Skeletal muscle satellite cell (primary cell): ENCODE results near the gene SMCR8. TPM values are rescaled to one million over a fixed set of nuclear protein-coding genes. Genes with fewer than 3 reads are reported as not detected.

Experiments used
- H3K27me3 ChIP-seq: 2 replicates; pipeline ENCODE4 v1.7.0; 2013; ENCODE audit warnings: low read length; ENCODE audit not compliant: control insufficient read depth, insufficient read depth
- H3K36me3 ChIP-seq: 2 replicates; pipeline ENCODE4 v1.7.0; 2013; ENCODE audit warnings: mild to moderate bottlenecking, control low read depth, low read length; ENCODE audit not compliant: insufficient read depth
- H3K4me1 ChIP-seq: 2 replicates; pipeline ENCODE4 v1.7.0; 2013; ENCODE audit warnings: low read length; ENCODE audit not compliant: control insufficient read depth, insufficient read depth
- H3K4me2 ChIP-seq: 2 replicates; pipeline ENCODE4 v1.7.0; 2013; ENCODE audit warnings: mild to moderate bottlenecking, low read length
- H3K4me3 ChIP-seq: 2 replicates; pipeline ENCODE4 v1.7.0; 2013; ENCODE audit warnings: low read length
- H3K9ac ChIP-seq: 2 replicates; pipeline ENCODE4 v1.7.0; 2013; ENCODE audit warnings: mild to moderate bottlenecking, low read depth, low read length, moderate library complexity
- H3K9me3 ChIP-seq: replicated peaks from 2 replicates; pipeline ENCODE4 v1.7.0; 2013; ENCODE audit warnings: mild to moderate bottlenecking, control low read depth, low read length
- total RNA-seq: library from RNA; depleted of rRNA; stranded (reverse); fragments of >200 nt; gene quantifications from 2 replicates; pipeline ENCODE4 v1.2.3, GENCODE V29; 2012; rRNA removed

SMCR8 gene, protein sequence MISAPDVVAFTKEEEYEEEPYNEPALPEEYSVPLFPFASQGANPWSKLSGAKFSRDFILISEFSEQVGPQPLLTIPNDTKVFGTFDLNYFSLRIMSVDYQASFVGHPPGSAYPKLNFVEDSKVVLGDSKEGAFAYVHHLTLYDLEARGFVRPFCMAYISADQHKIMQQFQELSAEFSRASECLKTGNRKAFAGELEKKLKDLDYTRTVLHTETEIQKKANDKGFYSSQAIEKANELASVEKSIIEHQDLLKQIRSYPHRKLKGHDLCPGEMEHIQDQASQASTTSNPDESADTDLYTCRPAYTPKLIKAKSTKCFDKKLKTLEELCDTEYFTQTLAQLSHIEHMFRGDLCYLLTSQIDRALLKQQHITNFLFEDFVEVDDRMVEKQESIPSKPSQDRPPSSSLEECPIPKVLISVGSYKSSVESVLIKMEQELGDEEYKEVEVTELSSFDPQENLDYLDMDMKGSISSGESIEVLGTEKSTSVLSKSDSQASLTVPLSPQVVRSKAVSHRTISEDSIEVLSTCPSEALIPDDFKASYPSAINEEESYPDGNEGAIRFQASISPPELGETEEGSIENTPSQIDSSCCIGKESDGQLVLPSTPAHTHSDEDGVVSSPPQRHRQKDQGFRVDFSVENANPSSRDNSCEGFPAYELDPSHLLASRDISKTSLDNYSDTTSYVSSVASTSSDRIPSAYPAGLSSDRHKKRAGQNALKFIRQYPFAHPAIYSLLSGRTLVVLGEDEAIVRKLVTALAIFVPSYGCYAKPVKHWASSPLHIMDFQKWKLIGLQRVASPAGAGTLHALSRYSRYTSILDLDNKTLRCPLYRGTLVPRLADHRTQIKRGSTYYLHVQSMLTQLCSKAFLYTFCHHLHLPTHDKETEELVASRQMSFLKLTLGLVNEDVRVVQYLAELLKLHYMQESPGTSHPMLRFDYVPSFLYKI
- 13.3 and 14.7 TPM in 2 replicates for total RNA-seq

DNA sequence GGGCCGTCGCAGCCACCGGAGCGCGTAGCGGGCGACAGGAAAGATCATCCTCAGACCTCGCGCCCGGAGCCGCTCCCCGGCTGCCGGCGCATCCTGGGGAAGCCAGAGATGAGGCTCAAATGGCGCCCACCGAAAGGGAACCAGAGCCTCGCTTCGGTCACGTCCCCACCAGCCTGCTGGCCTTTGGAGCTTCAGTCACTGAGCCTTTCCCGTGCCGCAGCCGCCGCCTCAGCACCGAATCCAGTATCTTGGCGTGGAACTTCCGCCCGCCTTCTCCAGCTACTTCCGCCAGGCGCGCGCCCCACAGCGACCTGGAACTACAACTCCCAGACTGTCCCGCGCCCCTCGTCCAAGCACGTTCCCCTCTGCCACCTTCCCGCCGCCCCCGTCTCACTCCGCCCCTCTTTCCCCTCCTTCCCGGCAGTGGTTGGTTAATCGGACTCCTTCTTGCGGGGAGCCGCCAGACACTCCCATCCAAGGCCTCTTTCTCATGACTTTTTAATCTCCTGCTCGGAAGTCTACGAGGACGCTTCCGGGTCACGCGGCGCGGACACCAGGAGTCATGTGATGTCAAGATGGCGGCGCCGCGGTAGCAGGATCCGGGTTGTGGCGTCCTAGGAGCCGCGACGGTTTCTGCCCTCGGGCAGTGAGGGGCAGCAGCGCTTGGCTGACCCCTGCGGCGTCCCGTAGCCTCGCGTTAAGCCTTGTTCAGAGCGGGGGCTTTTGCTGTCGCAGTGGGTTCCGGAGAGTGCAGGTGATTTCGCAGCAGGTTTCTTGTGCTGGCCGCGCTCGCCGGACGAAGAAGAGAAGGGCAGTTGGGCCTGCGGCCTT is at the start of gene SMCR8, which contains the start of gene TOP3A:
Gene SMCR8 (plus strand): TSS at position 563 of the 831 bp plus-strand sequence. CDS start 497 bp downstream, outside the sequence.
Gene TOP3A (minus strand): TSS at position 264 of the 831 bp plus-strand sequence. CDS start 216 bp downstream, at position 48.
- peaks cover 28% of the 10 kb centered on the region for H3K36me3 ChIP-seq
- no peaks in the 10 kb centered on the region for H3K27me3 ChIP-seq
- H3K9ac ChIP-seq, result peak within 1 kb of the TSS; percentile 97
- H3K4me1 ChIP-seq, result peaks cover 38% of the 10 kb centered on the region
- H3K4me2 ChIP-seq, result peak within 1 kb of the TSS; percentile 85
- peak within 1 kb of the TSS; percentile 97 for H3K4me3 ChIP-seq
- no peaks in the 10 kb centered on the region for H3K9me3 ChIP-seq

DNA sequence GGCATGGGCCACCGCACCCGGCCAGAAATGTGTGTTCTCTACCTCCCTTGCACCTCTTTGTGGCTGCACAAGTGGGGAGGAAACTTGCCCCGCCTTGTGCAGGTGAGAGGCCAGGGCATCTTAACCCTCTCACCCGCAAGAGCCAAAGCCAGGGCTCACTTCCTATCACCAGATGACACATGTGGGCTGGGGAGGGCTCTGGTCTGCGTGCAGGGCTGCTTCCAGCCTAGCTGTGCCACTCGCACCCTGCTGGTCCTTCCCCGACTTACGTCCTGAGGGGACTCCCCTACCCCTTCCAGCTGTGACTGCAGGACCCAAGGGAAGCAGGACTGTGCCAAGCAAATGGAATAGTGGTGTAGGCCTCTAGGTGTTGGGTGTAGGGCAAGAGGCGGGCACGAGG is 47.7 kb upstream of the SMCR8 start:
- Histone ChIP-seq H3K4me1 (peaks cover 4% of the 10 kb centered on the region), H3K27me3 (no peaks in the 10 kb centered on the region), H3K4me2 (no peak overlapping the region), H3K9ac (no peak overlapping the region), H3K4me3 (no peak overlapping the region), H3K36me3 (peaks cover 31% of the 10 kb centered on the region), H3K9me3 (no peaks in the 10 kb centered on the region)

GRCh38 chr17:18267927-18268711 is 47.0 kb upstream of the SMCR8 start:
- Histone ChIP-seq H3K4me2 (no peak overlapping the region), H3K4me3 (no peak overlapping the region), H3K9ac (no peak overlapping the region), H3K9me3 (no peaks in the 10 kb centered on the region), H3K4me1 (peaks cover 4% of the 10 kb centered on the region), H3K27me3 (no peaks in the 10 kb centered on the region), H3K36me3 (peaks cover 32% of the 10 kb centered on the region)

DNA sequence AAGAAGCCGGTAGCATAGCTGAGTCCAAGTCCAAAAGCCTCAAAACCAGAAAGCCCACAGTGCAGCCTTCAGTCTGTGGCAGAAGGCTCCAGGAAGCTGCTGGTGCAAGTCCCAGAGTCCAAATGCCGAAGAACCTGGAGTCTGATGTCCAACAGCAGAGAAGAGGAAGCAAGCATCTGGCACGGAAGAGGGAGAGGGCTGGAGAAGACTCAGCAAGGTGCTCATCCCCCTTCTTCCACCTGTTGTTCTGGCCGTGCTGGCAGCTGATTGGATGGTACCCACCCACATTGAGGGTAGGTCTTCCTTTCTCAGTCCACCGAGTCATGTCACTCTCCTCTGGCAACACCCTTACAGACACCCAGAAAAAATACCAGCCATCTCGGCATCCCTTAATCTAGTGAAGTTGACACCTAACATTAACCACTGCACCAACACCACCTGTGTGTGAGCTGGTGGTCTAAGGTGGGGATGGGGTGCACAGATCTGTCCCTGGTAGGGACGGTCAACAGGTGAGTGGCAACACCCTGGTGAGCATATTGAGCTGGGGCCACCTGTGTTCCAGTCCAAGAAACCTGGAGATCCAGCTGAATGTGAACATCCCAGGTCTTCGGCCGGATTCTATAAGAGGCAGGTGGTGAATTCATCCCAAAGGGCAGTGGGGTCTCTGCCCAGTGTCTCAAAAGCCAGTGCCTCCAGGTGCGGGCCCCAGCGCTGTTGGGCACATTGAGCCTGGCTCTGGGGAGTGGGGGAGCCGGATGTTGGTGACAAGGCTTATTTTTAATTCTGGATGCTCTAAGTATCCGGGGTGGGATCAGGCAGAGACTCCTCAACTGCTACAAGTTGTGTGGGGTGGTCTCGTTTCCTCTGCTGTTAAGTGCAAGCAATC is 44.8 kb upstream of the SMCR8 start:
- no peaks in the 10 kb centered on the region for H3K27me3 ChIP-seq
- H3K36me3 ChIP-seq, result peaks cover 29% of the 10 kb centered on the region
- H3K9me3 ChIP-seq, result no peaks in the 10 kb centered on the region
- H3K9ac ChIP-seq, result no peak overlapping the region
- H3K4me3 ChIP-seq, result no peak overlapping the region
- peaks cover 4% of the 10 kb centered on the region for H3K4me1 ChIP-seq
- H3K4me2 ChIP-seq, result no peak overlapping the region

GRCh38 chr17:18277076-18277475 is 38.0 kb upstream of the SMCR8 start:
- H3K36me3 ChIP-seq, result peaks cover 68% of the 10 kb centered on the region
- H3K4me2 ChIP-seq, result no peak overlapping the region
- H3K4me3 ChIP-seq, result no peak overlapping the region
- no peaks in the 10 kb centered on the region for H3K9me3 ChIP-seq
- no peaks in the 10 kb centered on the region for H3K27me3 ChIP-seq
- H3K4me1 ChIP-seq, result no peaks in the 10 kb centered on the region
- no peak overlapping the region for H3K9ac ChIP-seq

DNA sequence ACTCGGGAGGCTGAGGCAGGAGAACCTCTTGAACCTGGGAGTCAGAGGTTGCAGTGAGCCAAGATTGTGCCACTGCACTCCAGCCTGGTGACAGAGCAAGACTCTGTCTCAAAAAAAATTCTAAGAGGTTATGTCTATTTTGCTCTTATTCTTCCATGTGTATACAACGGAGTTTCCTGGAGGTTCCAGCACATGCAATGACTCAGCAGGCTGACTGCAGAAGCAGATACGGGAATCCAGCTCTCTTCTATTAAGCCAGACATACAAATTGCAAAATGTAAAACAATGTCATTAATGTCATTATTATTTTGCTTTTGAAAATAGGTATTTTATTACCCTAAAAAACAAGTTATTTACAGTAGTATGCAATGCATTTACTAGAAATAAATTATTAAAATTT is 36.2 kb upstream of the SMCR8 start:
- Histone ChIP-seq H3K27me3 (no peaks in the 10 kb centered on the region), H3K36me3 (peaks cover 70% of the 10 kb centered on the region), H3K9me3 (no peaks in the 10 kb centered on the region), H3K4me3 (no peak overlapping the region), H3K4me2 (no peak overlapping the region), H3K9ac (no peak overlapping the region), H3K4me1 (no peaks in the 10 kb centered on the region)

GRCh38 chr17:18280249-18280648 is 34.8 kb upstream of the SMCR8 start:
- Histone ChIP-seq H3K4me2 (no peak overlapping the region), H3K9me3 (no peaks in the 10 kb centered on the region), H3K9ac (no peak overlapping the region), H3K36me3 (peaks cover 73% of the 10 kb centered on the region), H3K27me3 (no peaks in the 10 kb centered on the region), H3K4me1 (no peaks in the 10 kb centered on the region), H3K4me3 (no peak overlapping the region)

DNA sequence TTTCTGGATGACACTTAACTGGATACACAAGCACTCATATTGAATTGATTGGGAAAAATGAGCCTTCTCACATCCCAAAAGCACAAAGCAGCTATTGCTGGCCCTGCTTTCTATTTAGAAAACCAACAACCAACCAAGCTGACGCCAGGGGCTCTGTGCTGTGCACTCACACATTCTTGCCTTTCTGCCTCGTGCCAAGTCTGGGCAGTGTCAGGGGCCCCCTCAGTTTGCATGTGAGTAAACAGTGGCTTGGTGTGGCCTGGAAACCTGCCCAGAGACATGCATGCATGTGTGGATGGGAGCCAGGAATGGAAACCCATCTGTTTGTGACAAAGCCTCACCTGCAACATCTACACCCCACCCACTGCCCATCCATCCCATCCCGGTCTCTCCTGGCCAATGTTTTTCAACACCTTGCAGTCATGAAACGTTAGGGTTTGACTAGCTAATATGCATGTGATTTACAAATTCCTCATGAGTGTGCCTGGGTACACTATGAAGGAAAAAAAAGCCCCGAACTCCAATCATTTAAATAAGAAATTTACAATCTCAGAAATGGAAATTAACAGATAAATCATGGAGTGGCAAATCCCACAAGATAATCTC is 34.2 kb upstream of the SMCR8 start:
- Histone ChIP-seq H3K27me3 (no peaks in the 10 kb centered on the region), H3K9ac (no peak overlapping the region), H3K36me3 (peaks cover 78% of the 10 kb centered on the region), H3K4me2 (no peak overlapping the region), H3K4me3 (no peak overlapping the region), H3K4me1 (no peaks in the 10 kb centered on the region), H3K9me3 (no peaks in the 10 kb centered on the region)

DNA sequence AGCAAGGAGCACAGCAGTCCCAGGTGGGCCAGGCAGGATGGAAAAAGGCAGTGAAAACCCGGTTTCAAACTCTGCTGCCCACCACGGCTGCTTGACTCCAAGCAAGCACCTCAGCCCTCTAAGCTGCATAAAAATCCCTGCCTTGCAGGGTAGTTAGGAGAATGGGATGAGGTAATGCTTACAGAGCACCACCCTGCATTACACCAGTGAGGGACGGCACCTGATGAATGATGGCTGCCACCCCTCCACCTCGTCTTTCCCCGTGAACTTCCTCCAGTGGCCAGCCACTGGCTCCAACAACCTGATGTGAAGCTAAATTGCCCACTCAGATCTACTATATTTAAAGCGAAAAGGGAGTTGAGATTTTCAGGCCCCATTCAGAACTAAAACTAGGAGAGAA is 33.3 kb upstream of the SMCR8 start:
- no peaks in the 10 kb centered on the region for H3K4me1 ChIP-seq
- no peak overlapping the region for H3K4me3 ChIP-seq
- H3K4me2 ChIP-seq, result no peak overlapping the region
- H3K36me3 ChIP-seq, result peaks cover 72% of the 10 kb centered on the region
- H3K9ac ChIP-seq, result no peak overlapping the region
- no peaks in the 10 kb centered on the region for H3K9me3 ChIP-seq
- no peaks in the 10 kb centered on the region for H3K27me3 ChIP-seq
